GM18511 (cell line): ENCODE measurements around the gene GHRL.
A peak's percentile ranks its signal among the peaks of the same experiment; 100 is the strongest.
"Not testable (repeated sequence)": the region's sequence is repeated elsewhere in the genome, so short reads cannot be mapped to it uniquely, and the experiment has no call there.

ENCODE experiments used
- ATAC-seq: cut with Tn5 transposase; IDR thresholded peaks from one replicate; pipeline ENCODE4 v1.9.1; 2021; ENCODE audit warnings: mild to moderate bottlenecking, moderate library complexity; ENCODE audit not compliant: unreplicated experiment

GHRL gene

GRCh38 chr3:10300087-10300486 is 7.3 kb upstream of the GHRL start:
- ATAC-seq = peak; percentile 18

- peak; percentile 86 for ATAC-seq
These were observed 6.9 kb upstream of the GHRL start for GRCh38 chr3:10299679-10300078.

GRCh38 chr3:10299175-10299574 is 6.4 kb upstream of the GHRL start:
- ATAC-seq = no peak

- not testable (repeated sequence) for ATAC-seq
These were observed 5.3 kb upstream of the GHRL start for GRCh38 chr3:10298064-10298463.

- ATAC-seq = no peak
These were observed 1.4 kb upstream of the GHRL start for GRCh38 chr3:10294030-10294586.

GRCh38 chr3:10291641-10292040 is 1.1 kb downstream of the GHRL start:
- no peak for ATAC-seq

GRCh38 chr3:10290481-10291176 is 2.1 kb downstream of the GHRL start:
- ATAC-seq = no peak

- no peak for ATAC-seq
These were observed 2.9 kb downstream of the GHRL start for GRCh38 chr3:10289787-10290355.

GRCh38 chr3:10289077-10289476 is 3.7 kb downstream of the GHRL start:
- no peak for ATAC-seq

GRCh38 chr3:10288575-10288960 is 4.2 kb downstream of the GHRL start:
- ATAC-seq = no peak

GRCh38 chr3:10287936-10288574 is 4.7 kb downstream of the GHRL start:
- ATAC-seq = no peak

GRCh38 chr3:10286596-10287295 is 6.0 kb downstream of the GHRL start:
- no peak for ATAC-seq

- ATAC-seq = no peak
These were observed 6.6 kb downstream of the GHRL start for GRCh38 chr3:10286133-10286524.

- no peak for ATAC-seq
These were observed 7.2 kb downstream of the GHRL start for GRCh38 chr3:10285272-10286132.

GRCh38 chr3:10284496-10284895 is 8.3 kb downstream of the GHRL start:
- ATAC-seq = no peak

- ATAC-seq = no peak
These were observed 9.1 kb downstream of the GHRL start for GRCh38 chr3:10283638-10284037.

GRCh38 chr3:10281951-10282350 is 10.8 kb downstream of the GHRL start:
- no peak for ATAC-seq

GRCh38 chr3:10280571-10280970 is 12.2 kb downstream of the GHRL start:
- ATAC-seq = no peak

GRCh38 chr3:10280177-10280529 is 12.6 kb downstream of the GHRL start:
- ATAC-seq = no peak

- no peak for ATAC-seq
These were observed 13.2 kb downstream of the GHRL start for GRCh38 chr3:10279384-10280176.
